ENCODE measurements around the gene NUDCD2. TPM values are rescaled to one million over a fixed set of nuclear protein-coding genes. Genes with fewer than 3 reads are reported as not detected.

NUDCD2 gene
- total and polyA plus RNA-seq, 9 of the 15 experiments (the other 6 are each of a cell fraction or from before 2014, with no cell fraction given): 14.6 to 76.9 (median 32.5) TPM

DNA sequence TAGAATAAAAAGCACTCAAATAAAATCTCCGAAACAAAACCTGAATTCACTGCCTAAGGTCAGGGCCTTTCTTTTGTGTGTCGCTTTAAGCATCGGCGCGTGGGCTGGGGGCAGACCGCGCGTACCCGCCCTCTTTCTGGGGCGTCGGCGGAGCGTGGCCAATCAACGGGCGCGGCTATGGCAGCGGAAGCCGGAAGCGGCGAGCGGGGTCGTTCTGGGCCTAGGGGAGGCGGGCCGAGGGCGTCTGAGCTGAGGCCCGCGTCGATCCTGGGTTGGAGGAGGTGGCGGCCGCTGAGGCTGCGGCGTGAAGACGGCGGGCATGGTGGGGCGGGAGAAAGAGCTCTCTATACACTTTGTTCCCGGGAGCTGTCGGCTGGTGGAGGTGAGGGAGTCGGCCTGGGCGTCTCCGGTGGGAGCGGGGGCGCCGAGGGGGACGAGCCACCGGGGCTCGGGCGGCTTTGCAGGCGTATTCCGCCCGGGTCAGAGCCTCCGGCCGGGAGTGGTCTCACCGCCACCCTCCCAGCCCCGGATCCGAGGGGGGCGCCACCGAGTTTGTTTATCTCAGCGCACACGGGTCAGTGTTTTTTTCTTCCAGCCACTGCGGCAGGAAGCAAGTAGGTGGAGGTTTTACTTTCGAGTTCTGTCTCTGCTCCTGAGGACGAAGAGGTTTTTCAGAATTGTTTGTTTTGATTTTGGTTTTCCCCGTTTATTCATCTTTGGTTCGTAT is 45.6 kb upstream of the NUDCD2 start, which contains the start of gene MAT2B (continued):
- TF ChIP-seq, protein P1, sequence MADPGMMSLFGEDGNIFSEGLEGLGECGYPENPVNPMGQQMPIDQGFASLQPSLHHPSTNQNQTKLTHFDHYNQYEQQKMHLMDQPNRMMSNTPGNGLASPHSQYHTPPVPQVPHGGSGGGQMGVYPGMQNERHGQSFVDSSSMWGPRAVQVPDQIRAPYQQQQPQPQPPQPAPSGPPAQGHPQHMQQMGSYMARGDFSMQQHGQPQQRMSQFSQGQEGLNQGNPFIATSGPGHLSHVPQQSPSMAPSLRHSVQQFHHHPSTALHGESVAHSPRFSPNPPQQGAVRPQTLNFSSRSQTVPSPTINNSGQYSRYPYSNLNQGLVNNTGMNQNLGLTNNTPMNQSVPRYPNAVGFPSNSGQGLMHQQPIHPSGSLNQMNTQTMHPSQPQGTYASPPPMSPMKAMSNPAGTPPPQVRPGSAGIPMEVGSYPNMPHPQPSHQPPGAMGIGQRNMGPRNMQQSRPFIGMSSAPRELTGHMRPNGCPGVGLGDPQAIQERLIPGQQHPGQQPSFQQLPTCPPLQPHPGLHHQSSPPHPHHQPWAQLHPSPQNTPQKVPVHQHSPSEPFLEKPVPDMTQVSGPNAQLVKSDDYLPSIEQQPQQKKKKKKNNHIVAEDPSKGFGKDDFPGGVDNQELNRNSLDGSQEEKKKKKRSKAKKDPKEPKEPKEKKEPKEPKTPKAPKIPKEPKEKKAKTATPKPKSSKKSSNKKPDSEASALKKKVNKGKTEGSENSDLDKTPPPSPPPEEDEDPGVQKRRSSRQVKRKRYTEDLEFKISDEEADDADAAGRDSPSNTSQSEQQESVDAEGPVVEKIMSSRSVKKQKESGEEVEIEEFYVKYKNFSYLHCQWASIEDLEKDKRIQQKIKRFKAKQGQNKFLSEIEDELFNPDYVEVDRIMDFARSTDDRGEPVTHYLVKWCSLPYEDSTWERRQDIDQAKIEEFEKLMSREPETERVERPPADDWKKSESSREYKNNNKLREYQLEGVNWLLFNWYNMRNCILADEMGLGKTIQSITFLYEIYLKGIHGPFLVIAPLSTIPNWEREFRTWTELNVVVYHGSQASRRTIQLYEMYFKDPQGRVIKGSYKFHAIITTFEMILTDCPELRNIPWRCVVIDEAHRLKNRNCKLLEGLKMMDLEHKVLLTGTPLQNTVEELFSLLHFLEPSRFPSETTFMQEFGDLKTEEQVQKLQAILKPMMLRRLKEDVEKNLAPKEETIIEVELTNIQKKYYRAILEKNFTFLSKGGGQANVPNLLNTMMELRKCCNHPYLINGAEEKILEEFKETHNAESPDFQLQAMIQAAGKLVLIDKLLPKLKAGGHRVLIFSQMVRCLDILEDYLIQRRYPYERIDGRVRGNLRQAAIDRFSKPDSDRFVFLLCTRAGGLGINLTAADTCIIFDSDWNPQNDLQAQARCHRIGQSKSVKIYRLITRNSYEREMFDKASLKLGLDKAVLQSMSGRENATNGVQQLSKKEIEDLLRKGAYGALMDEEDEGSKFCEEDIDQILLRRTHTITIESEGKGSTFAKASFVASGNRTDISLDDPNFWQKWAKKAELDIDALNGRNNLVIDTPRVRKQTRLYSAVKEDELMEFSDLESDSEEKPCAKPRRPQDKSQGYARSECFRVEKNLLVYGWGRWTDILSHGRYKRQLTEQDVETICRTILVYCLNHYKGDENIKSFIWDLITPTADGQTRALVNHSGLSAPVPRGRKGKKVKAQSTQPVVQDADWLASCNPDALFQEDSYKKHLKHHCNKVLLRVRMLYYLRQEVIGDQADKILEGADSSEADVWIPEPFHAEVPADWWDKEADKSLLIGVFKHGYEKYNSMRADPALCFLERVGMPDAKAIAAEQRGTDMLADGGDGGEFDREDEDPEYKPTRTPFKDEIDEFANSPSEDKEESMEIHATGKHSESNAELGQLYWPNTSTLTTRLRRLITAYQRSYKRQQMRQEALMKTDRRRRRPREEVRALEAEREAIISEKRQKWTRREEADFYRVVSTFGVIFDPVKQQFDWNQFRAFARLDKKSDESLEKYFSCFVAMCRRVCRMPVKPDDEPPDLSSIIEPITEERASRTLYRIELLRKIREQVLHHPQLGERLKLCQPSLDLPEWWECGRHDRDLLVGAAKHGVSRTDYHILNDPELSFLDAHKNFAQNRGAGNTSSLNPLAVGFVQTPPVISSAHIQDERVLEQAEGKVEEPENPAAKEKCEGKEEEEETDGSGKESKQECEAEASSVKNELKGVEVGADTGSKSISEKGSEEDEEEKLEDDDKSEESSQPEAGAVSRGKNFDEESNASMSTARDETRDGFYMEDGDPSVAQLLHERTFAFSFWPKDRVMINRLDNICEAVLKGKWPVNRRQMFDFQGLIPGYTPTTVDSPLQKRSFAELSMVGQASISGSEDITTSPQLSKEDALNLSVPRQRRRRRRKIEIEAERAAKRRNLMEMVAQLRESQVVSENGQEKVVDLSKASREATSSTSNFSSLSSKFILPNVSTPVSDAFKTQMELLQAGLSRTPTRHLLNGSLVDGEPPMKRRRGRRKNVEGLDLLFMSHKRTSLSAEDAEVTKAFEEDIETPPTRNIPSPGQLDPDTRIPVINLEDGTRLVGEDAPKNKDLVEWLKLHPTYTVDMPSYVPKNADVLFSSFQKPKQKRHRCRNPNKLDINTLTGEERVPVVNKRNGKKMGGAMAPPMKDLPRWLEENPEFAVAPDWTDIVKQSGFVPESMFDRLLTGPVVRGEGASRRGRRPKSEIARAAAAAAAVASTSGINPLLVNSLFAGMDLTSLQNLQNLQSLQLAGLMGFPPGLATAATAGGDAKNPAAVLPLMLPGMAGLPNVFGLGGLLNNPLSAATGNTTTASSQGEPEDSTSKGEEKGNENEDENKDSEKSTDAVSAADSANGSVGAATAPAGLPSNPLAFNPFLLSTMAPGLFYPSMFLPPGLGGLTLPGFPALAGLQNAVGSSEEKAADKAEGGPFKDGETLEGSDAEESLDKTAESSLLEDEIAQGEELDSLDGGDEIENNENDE (IDR thresholded peaks at IDR 0.05; ENCODE audit: low read depth, low read length): no peak
- TF ChIP-seq ZNF764 (CRISPR knock-in tag; IDR thresholded peaks at IDR 0.05; ENCODE audit: low read depth): no peak
- TF ChIP-seq, protein P2, sequence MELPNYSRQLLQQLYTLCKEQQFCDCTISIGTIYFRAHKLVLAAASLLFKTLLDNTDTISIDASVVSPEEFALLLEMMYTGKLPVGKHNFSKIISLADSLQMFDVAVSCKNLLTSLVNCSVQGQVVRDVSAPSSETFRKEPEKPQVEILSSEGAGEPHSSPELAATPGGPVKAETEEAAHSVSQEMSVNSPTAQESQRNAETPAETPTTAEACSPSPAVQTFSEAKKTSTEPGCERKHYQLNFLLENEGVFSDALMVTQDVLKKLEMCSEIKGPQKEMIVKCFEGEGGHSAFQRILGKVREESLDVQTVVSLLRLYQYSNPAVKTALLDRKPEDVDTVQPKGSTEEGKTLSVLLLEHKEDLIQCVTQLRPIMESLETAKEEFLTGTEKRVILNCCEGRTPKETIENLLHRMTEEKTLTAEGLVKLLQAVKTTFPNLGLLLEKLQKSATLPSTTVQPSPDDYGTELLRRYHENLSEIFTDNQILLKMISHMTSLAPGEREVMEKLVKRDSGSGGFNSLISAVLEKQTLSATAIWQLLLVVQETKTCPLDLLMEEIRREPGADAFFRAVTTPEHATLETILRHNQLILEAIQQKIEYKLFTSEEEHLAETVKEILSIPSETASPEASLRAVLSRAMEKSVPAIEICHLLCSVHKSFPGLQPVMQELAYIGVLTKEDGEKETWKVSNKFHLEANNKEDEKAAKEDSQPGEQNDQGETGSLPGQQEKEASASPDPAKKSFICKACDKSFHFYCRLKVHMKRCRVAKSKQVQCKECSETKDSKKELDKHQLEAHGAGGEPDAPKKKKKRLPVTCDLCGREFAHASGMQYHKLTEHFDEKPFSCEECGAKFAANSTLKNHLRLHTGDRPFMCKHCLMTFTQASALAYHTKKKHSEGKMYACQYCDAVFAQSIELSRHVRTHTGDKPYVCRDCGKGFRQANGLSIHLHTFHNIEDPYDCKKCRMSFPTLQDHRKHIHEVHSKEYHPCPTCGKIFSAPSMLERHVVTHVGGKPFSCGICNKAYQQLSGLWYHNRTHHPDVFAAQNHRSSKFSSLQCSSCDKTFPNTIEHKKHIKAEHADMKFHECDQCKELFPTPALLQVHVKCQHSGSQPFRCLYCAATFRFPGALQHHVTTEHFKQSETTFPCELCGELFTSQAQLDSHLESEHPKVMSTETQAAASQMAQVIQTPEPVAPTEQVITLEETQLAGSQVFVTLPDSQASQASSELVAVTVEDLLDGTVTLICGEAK (IDR thresholded peaks at IDR 0.05): peak; percentile 85
- TF ChIP-seq, protein P2 (CRISPR knock-in tag; IDR thresholded peaks at IDR 0.05): no peak
- TF ChIP-seq SRSF9 (IDR thresholded peaks at IDR 0.05; ENCODE audit: borderline replicate concordance, low read depth, low read length): no peak
- peak; percentile 91 for TF ChIP-seq ELF4 (CRISPR knock-in tag; IDR thresholded peaks at IDR 0.05)
- TF ChIP-seq SREBF2 (CRISPR knock-in tag; IDR thresholded peaks at IDR 0.05): no peak

Data from K562 (cell line).